ENCODE results near the gene NR3C1. TPM values are rescaled to one million over a fixed set of nuclear protein-coding genes. Genes with fewer than 3 reads are reported as not detected.

The NR3C1 gene
- polyA plus RNA-seq, 4 donors, result 29.4 to 42.0 (median 36.8) TPM

DNA sequence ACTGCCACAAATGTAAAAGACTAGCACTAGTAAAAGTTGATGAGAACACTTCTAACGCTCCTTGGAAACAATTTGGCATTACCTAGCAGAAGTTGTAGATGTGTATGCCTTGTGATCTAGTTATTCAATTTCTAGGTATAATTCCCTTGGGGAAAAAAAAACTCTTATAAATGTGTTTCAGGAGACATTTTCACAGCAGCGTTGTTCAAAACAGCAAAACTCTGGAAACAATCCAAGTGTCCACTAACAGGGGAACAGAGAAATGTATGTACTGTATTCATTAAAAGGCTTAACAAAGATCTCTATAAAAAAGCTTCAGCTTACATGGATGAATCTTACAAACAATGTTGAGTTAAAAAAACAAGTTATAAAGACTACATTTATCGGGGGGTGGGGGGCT, 30.4 kb downstream of the NR3C1 start:
- no peak for DNase-seq (ENCODE audit: low read depth in 4 of 4, low spot score in 2 of 4)

DNA sequence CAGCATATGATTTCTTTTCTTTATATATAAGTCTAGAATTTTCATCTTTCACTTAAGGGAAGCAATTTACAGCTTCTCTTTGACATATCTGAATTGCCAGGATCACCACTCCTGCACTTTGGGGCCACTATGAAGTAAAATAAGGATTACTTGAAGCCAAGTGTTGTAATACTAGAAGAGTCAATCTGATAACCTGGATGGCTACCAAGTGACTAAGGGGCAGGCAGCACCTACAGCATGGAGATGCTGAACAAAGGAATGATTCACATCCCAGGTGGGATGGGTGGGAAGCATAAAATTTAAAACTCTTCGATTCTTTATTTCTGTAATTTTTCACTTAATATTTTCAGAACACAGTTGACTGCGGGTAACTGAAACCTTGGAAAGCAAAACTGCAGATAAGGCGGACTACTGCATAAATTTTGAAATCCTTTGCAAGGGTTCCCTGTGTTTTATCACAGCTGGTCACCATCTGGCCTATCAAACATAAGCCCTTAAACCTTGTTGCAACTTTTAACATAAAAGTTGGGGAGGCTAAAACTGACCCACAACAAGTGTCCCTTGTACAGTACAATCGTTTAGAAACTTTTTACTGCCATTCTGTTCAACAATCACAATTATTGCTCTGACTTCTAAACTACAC, 31.2 kb downstream of the NR3C1 start:
- DNase-seq (ENCODE audit: low read depth in 4 of 4, low spot score in 2 of 4), result no peak

DNA sequence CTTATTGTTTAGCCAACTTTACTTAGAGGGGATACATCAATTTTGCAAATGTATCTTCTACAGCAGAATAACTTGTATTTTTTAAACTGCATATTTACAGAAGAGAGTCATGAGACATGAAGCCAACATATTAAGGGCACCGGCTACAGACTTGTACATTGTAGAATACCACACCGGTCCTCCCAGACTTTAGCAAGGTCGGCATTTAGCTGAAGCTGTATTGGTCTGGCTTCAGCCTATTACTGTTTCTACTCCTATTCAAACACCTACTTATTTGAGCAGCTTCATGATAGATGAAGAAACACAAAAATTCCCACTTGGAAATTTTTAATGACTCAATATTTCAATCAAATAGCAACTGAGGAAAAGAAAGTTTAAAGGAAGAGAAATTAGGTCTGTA, 33.0 kb downstream of the NR3C1 start:
- DNase-seq (ENCODE audit: low read depth in 4 of 4, low spot score in 2 of 4), result no peak

DNA sequence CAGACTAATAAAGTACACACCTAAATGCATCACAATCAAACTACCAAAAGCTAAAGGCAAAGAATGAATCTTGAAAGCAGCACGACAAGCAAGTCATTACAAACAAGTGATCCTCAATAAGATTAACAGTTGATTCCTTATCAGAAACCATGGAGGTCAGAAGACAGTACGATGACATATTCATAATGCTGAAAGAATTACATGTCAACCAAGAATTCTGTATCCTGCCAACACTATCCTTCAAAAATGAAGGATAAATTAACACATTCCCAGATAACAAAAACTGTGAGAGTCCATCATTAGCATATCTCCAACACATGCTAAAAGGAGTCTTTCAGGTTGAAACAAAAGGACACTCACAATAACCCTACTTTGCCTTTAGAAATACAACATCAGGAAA, 39.4 kb downstream of the NR3C1 start:
- DNase-seq (ENCODE audit: low read depth in 4 of 4, low spot score in 2 of 4), result no peak

DNA sequence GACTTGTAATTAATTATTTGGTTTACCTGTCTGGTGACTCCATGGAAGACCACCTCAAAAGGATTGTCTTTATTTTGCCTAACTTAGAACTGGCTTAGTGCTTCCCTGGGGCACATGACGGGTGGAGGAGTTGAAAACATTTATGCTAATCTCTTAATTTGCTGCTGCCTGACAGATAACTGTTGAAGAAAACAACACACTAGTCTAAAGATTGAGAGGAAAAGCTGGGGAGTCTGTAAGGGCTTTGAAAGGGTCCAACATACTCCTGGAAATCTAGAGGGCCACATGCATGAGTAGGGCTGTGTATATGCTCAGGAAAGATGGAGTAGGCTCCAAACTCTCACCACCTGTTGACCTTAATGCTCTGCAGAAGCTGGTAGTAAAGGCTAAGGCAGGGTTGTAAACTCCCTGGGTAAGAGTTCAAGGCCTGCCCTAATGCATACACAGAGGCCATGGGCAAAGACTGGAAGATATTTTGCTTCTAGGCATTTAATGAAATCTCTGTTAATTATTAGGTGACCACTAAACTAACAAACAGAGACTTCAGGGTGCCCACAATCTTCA, 40.7 kb downstream of the NR3C1 start:
- DNase-seq (ENCODE audit: low read depth in 4 of 4, low spot score in 2 of 4), result no peak

DNA sequence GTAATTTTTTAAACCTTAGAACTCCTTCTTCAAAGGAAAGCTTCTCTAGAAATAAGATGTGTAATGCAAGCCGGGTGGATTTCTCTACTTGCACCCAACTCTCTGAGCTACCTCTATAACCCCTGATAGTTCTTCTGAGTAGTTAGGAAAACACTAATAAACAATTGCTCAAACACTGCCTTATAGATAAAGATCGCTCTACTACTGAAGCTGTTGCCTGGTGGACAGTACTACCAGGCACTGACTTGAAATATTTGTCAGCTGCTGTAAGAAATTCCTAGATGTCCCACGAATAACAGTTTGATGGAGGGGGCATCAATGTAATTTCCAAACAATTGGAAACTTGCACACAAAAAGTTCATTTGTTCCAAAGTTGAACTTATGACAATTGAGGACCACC, 42.0 kb downstream of the NR3C1 start:
- DNase-seq (ENCODE audit: low read depth in 4 of 4, low spot score in 2 of 4), result no peak

DNA sequence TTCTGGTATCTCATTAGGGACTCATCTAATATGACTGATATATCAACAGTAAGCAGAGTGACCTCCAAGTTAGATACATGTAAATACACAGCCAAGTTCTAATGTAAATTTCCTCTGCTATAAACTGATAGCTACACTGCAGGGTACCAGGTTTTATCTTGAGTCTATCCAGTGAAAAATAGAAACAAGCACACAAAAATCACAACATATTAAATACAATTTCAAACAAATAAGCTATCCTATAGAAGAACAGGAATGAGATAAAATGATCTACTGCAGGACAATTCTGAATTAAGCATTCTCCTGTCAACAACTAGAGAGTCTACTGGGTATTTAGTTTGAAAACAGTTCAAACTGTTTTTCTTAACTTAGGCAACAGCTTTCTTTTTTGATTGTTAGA, 42.7 kb downstream of the NR3C1 start:
- DNase-seq (ENCODE audit: low read depth in 4 of 4, low spot score in 2 of 4), result no peak

DNA sequence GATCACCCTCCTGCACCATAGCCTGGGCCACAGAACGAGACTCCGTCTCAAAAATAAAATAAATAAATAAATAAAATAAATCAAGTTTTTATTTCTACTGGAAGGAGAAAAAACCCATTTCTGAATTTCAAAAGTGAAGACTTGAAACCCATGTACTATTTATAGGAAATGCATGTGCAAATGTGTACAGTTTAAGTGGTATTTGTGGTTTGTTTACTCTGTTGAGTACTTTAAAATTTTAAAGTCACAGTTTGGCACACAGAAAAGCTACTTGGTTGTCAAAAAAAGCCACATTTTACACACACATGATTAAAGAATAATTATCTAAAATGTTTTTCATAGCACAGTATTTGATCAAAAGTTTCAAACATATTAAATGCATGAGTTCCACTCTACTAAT, 43.6 kb downstream of the NR3C1 start:
- no peak for DNase-seq (ENCODE audit: low read depth in 4 of 4, low spot score in 2 of 4)

DNA sequence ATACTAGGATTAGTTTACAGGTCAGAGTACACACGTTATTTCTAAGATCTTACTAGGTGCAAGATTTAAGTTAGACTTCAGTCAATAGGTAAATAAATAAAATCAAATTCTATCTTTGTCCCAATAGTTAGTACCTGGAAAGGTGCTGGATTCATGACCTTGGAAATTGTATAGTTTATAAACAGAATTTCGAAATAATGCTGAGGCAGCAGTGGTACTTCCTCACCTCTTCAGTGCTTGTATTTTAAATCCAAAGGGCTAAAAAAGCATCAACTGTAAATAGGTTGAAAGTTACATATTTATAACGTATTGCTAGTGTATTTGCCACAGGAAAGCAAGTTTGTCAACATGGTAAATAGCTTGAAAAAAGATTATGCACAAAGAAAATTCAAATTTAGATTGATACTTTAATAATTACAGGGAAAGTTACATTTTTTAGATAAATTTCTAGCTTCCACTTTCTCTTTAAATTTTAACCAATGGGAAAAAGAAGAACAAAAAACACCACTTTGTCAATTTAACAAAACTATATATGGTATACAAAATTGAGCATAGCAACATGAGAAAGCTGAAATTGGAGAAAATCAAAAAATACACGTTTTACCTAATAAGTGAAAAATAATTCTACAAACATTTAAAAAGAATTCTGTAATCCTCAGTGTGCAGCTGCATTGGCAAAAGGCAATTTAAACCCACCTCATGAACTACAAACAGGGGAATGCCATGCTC, 46.5 kb downstream of the NR3C1 start:
- DNase-seq (ENCODE audit: low read depth in 4 of 4, low spot score in 2 of 4), result no peak

DNA sequence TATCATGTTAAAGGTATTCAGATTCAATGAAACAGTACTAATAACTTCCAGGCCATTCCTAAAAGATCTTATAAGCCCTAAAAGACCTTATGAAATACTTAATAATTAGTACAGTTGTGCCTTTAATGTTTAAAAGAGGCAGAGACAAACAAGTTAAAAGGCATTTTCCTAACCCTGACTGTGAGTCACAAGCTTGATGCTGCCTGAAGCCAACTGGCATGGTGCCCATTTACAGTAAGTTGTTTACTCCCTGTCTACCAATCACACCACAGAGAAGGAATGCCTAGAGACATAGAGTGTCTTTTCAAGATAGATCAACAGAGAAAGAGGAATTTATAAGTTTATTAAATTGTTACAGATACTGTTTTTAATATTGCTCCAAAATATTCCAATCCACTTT, 47.8 kb downstream of the NR3C1 start:
- DNase-seq (ENCODE audit: low read depth in 4 of 4, low spot score in 2 of 4), result peak; percentile 11 to 49 (median 34)

DNA sequence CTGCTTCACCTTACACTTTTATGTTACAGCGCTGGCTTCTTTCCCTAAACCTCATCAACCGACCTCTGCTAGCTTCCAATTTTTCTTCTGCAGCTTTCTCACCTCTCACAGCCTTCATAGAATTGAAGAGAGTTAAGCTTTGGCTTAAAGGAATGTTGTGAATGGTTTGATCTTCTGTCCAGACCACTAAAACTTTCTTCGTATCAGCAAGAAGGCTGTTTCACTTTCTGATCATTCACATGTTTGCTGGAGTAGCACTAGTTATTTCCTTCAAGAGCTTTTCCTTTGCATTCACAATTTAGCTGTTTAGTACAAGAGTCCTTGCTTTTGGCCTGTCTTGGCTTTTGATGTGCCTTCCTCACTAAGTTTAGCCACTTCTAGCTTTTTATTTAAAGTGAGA, 49.5 kb downstream of the NR3C1 start:
- DNase-seq (ENCODE audit: low read depth in 4 of 4, low spot score in 2 of 4), result no peak

DNA sequence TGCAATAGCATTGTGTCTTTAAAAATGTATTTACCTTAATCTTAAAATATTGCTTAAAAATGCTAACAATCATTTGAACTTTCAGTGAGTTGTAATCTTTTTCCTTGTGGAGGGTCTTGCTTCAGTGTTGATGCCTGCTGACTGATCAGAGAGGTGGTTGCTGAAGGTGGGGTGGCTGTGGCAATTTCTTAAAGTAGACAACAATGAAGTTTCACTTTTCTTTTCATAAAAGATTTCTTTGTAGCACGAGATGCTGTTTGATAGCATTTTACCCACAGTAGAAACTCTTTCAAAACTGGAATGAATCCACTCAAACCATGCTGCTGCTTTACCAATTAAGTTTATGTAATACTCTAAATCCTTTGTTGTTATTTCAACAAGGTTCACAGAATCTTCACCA, 50.8 kb downstream of the NR3C1 start:
- DNase-seq (ENCODE audit: low read depth in 4 of 4, low spot score in 2 of 4), result no peak

DNA sequence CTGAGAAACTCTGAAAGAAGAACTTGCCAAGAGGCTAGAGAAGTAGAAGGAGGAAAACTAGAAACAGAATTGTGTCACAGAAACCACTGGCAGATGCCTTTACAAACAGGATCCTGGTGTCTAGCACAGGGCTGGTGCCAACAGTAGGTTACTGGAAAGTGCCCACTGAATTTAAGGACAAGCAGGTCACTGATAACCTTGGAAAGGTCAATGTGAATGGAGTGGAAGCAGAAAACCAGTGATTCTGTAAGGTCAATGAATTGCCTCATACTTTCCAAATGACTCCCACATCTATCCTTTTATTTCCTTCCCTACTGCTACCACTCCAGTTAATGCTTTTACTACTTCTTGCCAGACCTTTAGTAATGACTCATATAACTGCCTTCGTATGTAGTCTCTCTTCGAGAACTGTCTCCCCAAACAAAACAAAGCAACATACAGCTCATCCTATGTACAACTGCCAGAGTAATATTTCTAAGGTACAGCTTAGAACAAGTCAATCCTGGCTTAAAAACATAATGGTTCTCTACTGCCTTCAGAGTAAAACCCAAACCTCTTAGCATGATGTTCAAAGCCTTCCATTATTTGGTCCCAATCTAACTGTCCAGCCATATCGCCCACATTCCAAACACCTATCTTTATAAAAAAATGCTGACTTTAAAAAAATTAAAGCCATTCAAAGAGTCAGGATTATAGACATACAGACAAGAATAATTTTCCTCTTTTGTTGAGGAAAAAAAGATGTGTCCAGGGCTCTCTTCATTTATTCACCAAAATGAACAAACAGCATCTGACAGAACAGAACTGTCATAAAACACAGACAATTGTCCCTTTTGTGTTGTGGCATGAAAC, 52.5 kb downstream of the NR3C1 start:
- DNase-seq (ENCODE audit: low read depth in 4 of 4, low spot score in 2 of 4), result no peak

DNA sequence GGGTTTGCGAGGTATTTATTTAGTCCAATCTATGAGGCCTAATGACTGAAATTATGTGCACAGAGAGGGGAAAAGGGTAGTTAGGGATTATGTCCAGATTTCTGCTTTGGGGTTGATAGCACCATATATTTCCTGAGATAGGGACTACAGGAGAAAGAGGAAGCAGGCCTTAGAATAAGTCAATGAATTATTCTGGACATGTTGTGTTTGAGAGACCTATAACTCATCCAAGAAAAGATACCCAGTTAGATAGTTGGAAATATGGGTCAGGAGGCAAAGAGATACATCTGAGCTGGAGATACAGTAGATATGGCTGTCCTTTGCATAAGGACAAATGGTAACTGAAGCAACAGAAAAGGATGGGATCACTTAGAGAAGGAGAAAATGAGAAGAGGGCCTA, 53.1 kb downstream of the NR3C1 start:
- no peak for DNase-seq (ENCODE audit: low read depth in 4 of 4, low spot score in 2 of 4)

DNA sequence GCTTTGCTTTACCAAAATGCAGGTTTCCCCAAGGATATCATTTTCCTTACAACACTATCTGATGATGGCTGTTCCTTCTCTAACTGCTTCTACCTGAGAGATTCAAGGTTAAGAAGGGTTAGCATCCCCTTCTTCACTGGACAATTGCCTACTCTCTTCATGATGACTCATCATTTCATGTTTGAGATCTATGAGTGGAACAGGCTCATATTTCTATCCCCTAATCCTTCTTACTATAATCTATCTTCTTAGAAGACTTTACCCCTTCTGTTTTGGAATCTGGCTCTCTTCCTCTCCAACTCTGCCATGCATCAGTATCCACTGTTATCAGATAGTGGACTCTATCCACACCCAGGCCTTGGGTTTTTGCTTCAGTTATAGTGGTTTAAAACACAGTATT, 54.3 kb downstream of the NR3C1 start:
- no peak for DNase-seq (ENCODE audit: low read depth in 4 of 4, low spot score in 2 of 4)

DNA sequence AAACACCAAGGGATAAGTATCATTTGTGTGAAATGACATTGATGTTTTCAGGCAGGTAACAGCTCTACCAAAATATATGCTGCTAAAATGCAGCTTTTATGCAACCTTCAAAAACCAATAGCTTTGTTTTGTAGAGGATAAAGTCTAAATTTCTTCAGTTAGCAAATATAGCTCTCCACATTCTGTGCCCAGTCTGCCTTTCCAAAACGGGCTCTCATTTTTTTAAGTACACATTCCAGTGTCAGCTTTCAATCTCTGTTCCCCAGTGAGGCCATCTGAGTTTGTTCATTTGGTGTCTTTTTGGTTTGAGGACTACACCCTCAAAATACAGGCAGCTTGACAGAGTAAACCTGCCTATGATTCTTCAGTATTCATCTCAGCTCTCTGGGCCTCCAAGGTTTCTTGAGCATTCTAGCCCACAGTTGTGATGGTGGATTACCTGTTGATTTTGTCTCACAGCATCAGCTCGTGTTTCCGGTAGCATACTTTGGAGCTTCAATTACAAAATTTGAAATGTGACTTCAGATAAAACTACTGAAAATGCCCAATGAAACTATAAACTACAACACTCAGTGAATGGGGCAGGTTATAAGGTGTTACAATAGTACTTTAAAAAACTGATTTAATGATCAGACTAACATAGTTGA, 55.7 kb downstream of the NR3C1 start:
- DNase-seq (ENCODE audit: low read depth in 4 of 4, low spot score in 2 of 4), result no peak

DNA sequence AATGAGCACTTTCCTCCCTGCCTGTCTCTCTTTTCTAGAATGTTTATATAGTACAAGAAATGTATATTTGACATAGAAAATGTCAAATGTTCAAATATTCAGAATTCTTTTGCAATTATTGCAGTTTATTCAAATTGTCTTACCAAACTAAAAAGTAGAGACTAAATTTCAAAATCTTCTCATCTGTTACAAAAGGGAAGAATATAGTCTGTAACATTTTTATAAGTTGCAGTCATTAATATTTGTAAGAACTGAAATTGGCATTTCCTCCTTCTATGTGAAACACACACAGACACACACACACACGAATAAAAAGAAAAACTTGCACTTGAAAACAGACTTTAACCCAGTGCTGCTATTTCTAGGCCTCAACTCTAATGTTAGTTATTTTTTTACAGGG, 56.4 kb downstream of the NR3C1 start:
- no peak for DNase-seq (ENCODE audit: low read depth in 4 of 4, low spot score in 2 of 4)

DNA sequence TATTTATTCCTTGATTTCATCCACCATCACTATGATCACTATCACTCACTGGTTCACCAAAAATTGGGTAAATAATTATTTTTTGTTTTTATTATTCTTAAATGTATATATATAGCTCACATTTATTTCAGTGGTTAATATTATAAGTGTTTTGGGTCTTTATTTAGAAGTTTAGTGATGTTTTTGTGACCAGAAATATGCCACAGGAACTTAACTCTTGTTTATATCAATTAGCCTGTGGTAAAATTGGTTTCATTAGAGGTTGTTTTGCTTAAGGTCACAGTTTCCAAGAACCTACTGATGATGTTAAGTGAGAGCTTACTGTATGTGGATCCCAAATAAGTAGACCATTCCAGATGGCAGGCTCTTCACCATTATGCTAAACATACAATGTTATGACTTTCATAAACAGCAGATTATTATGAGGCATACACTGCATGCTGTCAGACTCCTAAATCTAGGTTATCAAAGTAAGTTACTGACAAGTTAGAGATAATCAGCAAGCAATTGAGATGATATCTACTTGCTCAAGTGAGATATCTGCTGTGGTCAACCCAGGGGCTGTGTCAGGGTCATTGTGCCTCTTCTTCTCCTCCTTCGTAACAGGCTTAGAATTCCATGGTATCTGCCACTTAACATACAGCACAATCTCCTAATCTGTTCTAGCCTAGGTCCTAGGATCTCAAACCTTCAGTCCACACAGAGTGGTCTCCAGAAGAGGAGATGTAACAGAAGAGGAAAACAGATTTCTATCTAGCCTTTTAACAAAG, 57.6 kb downstream of the NR3C1 start:
- DNase-seq (ENCODE audit: low read depth in 4 of 4, low spot score in 2 of 4), result no peak

DNA sequence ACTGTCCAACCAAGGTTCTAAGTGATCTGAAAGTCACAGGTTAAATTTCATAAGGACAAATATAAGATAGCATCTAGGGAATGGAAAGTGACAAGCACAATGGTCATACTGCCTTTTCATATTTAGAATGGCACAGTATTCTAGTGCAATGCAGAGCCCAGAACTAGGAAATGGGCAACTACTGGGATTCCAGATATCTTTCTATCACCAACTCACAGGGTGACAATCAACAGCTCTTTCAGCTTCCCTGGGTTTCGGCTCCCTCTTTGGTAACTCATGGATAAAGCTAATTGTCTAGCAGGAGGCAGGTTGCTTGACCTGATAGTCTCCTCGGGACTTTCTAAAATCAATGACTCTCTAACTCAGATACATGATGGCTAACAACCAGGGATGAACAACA, 60.4 kb downstream of the NR3C1 start:
- no peak for DNase-seq (ENCODE audit: low read depth in 4 of 4, low spot score in 2 of 4)

DNA sequence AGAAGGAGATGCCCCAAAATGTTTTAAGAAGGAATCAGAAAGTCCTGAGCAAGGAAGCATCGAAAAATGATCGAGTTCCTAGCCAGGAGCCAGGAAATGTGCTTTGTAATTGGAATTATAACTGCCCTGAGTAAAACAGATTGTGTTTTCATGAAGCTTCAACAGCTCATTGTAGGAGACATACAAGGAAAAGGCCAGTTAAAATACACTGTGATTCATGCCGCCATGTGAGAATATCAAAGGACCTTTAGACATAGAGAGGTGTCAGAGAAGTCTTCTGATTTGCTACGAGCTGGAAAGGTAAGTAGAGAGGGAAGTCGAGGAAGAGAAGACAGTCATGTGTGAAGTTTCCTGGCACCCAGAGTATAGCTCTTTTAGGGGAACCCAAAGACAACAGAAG, 60.9 kb downstream of the NR3C1 start:
- DNase-seq (ENCODE audit: low read depth in 4 of 4, low spot score in 2 of 4), result no peak

Measured in left renal cortex interstitium (tissue), 4 donors.